Stimulated activated CD8-positive, alpha-beta memory T cell treated with anti-CD3 and anti-CD28 coated beads, Interleukin-7, amount 100 ng/mL, for 4 hours (primary cell): Measurements from ENCODE around the gene CFAP221.
A peak's percentile ranks its signal among the peaks of the same experiment; 100 is the strongest.

ENCODE experiments used
- DNase-seq, 2 donors: peaks; one replicate each; pipeline ENCODE4 v3.0.0-alpha.2; 2020; ENCODE audit warnings: low read depth in 2 of 2

CFAP221 gene

GRCh38 chr2:119544075-119544938 lies at the start of gene CFAP221:
Gene CFAP221, plus strand, starts transcription at chr2:119544449. Its CDS starts 1,683 bp downstream, at chr2:119546132.
- DNase-seq = peak in 1 of 2 donors; percentile 2

DNA sequence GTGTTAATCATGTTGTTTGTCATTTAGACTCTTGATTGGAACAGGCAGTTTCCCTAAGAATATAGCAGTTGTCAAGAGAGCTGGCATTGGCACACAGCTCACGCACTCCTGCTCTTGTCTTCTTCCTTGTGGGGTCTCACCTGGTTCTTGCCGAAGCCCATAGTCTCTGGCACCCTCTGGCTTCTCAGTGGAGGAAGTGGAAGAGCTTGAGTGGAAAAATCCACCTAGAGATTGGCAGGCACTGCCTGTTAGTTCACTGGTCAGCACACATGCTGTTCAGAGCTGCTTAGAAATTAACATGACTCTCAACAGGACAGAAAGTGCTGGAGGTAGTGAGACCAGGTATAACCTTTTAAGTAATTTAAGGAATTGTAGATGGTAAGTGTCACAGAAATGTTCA lies 48.3 kb upstream of the CFAP221 start:
- no peak for DNase-seq

- DNase-seq = no peak
Measured at GRCh38 chr2:119496682-119497081, 47.6 kb upstream of the CFAP221 start.

GRCh38 chr2:119508756-119509155 lies 35.5 kb upstream of the CFAP221 start:
- DNase-seq = no peak

- DNase-seq = no peak
Measured at GRCh38 chr2:119511989-119512388, 32.3 kb upstream of the CFAP221 start.

GRCh38 chr2:119512946-119513345 lies 31.3 kb upstream of the CFAP221 start:
- DNase-seq = no peak

- no peak for DNase-seq
Measured at GRCh38 chr2:119513832-119514231, 30.4 kb upstream of the CFAP221 start.

- no peak for DNase-seq
Measured at GRCh38 chr2:119516121-119516520, 28.1 kb upstream of the CFAP221 start.

- no peak for DNase-seq
Measured at GRCh38 chr2:119517433-119517832, 26.8 kb upstream of the CFAP221 start.

- no peak for DNase-seq
Measured at GRCh38 chr2:119518401-119519056, 25.7 kb upstream of the CFAP221 start.

GRCh38 chr2:119519057-119519408 lies 25.2 kb upstream of the CFAP221 start:
- no peak for DNase-seq

GRCh38 chr2:119520696-119521432 lies 23.4 kb upstream of the CFAP221 start:
- no peak for DNase-seq

DNA sequence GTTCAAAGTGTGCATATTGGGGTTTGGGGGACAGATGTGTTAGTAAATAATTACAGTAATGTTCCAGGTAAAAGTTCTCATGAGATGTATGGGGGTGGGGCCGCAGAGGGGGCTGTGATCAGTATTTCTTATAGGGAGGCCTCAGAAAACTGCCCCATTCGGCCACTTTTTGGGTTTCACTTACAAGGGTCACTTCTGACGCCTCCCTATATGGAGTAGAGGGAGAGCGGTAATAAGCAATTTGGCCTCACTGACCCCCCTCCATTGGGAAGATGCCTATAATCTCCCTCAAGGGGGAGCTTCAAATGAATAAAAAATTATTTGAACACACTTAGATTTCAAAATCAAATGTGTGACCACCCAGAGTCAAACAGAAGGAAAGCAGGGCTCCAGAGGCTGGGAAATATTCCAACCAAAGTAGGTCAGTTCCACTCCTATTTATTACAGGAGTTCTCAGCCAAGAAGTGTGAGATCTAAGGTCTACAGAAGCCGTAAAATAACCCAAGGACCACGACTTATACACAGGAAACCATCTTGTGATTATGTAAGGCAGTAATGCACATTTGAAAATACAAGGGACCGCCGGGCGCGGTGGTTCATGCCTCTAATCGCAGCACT lies 22.7 kb upstream of the CFAP221 start:
- no peak for DNase-seq

- DNase-seq = no peak
Measured at GRCh38 chr2:119522671-119523070, 21.6 kb upstream of the CFAP221 start.

DNA sequence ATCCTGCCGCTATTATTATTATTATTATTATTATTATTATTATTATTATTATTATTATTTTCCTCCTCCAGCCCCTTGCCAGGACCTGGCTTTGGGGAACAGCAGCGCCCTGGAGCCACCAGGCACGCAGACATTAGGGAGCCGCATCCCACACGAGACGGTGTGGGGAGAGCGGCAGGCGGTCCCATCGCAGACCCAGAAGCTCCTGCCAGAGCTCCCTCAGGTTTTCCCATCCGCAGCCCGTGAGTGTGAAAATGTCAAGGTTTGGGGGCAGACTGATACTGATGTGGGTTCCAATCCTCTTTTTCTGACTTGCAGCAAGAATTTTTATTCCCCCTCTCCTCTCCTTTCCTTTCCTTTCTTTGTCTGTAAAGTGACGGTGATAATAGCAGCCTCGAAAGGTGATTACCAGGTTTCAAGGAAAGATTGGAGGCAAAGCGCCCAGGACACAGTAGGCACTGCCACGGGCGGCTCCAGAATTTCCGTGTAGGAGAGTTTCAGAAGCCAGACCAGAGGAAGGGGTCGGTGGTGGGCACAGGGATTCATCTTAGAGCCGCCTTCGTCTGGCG lies 20.8 kb upstream of the CFAP221 start:
- DNase-seq = no peak

DNA sequence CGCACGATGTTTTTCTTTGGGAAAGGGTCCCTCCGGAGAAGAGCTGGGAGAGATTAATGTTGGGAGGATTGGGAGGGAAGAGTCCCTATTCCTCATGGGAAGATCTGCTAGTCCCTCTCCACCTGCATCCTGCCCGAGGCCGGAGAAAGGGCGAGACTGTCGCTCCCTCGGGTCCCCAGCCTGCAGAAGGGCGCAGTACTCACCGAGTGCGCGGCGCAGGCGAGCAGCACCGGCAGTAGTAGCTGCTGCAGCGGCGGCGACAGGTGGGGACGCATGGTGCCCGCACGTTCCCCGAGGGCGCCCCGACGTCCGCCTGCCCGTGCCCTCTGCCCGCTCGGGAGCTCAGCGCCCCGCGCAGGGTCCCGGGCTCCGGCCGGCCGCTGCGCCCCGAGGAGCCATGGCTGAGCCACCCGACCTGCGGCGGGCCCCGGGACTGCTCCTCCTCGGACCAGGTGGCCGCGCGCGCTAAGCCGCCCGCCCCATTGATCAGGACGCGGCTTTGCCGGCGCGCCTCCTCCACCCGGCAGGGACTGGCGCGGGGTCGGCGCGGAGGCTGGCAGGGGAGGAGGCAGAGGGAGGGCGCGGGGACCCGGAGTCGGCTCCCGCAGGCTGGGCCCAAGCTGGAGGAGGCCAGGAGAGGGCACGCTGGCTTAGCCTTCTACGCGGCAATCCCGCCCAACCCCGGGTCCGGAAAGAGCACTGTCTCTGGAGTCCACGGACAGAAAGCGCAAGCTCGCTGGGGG lies 20.1 kb upstream of the CFAP221 start, which contains the start of gene SCTR:
SCTR (minus strand) TSS at position 532 of the 743 bp plus-strand sequence; CDS start at position 275, 257 bp downstream.
- no peak for DNase-seq

- DNase-seq = no peak
Measured at GRCh38 chr2:119525614-119526013, 18.6 kb upstream of the CFAP221 start.

- no peak for DNase-seq
Measured at GRCh38 chr2:119527999-119528398, 16.2 kb upstream of the CFAP221 start.

- DNase-seq = no peak
Measured at GRCh38 chr2:119531292-119531691, 13.0 kb upstream of the CFAP221 start.

GRCh38 chr2:119533560-119533959 lies 10.7 kb upstream of the CFAP221 start:
- no peak for DNase-seq

GRCh38 chr2:119536211-119536610 lies 8.0 kb upstream of the CFAP221 start:
- no peak for DNase-seq
